B cell (primary cell): ENCODE measurements around the gene HSPB7. TPM values are rescaled to one million over a fixed set of nuclear protein-coding genes. Genes with fewer than 3 reads are reported as not detected.
"Not testable (repeated sequence)": the region's sequence is repeated elsewhere in the genome, so short reads cannot be mapped to it uniquely, and the experiment has no call there.

Source experiments
- ATAC-seq: fragments of 200-7000 bp; cut with Tn5 transposase; one replicate; pipeline ENCODE4 v1.10.0; 2021; ENCODE audit warnings: low read depth, mild to moderate bottlenecking, moderate number of reproducible peaks, moderate library complexity
- CTCF ChIA-PET: fragments of 350-600 bp; sonication (Branson Sonifier 250); formaldehyde crosslinking; loops from one replicate; lab custom pipeline; 2021; ENCODE audit warnings: antibody characterized with exemption, inconsistent platforms; lab: Charles Lee
- POLR2A ChIA-PET: fragments of 350-600 bp; sonication (Branson Sonifier 250); formaldehyde crosslinking; loops from one replicate; lab custom pipeline; 2021; ENCODE audit warnings: antibody characterized with exemption; lab: Charles Lee
- DNase-seq: peaks from one replicate; pipeline ENCODE4 v3.0.0; 2013
- H2AFZ ChIP-seq: 2 replicates; pipeline ENCODE4 v1.6.1; 2012; ENCODE audit warnings: mild to moderate bottlenecking, low read depth, low read length; ENCODE audit not compliant: insufficient read depth, poor library complexity, severe bottlenecking
- H3K27ac ChIP-seq, 2 donors: 1 replicate in 1 of 2; 2 replicates in 1 of 2; pipeline ENCODE4 v1.5.1; 2012 to 2013; ENCODE audit warnings: low read length in 2 of 2, mild to moderate bottlenecking in 2 of 2, moderate library complexity in 1 of 2
- H3K27me3 ChIP-seq, 4 experiments: fragments of 200-600 bp in 1 of 4; sonication (generic) in 1 of 4; replicated peaks in 1 of 4; 1 replicate in 2 of 4; 2 replicates in 2 of 4; pipeline versions ENCODE4 v1.6.1 to v1.7.0; 2013 to 2016; ENCODE audit warnings: low read length in 3 of 4, mild to moderate bottlenecking in 2 of 4, mixed read lengths in 1 of 4, moderate library complexity in 1 of 4; ENCODE audit not compliant: insufficient read depth in 4 of 4, control insufficient read depth in 3 of 4; ENCODE audit errors: control extremely low read depth in 1 of 4
- H3K36me3 ChIP-seq, 2 experiments: replicated peaks in 1 of 2; 1 replicate in 1 of 2; 2 replicates in 1 of 2; pipeline versions ENCODE4 v1.6.1 to v1.7.1; 2013; ENCODE audit warnings: low read length in 1 of 2; ENCODE audit not compliant: insufficient read depth in 2 of 2, control insufficient read depth in 1 of 2; ENCODE audit errors: control extremely low read depth in 1 of 2, extremely low read depth in 1 of 2
- H3K4me1 ChIP-seq, 2 donors: fragments of 200-600 bp in 1 of 2; sonication (generic) in 1 of 2; 1 replicate in 1 of 2; 2 replicates in 1 of 2; pipeline versions ENCODE4 v1.5.1 to v1.6.1; 2013 to 2017; ENCODE audit warnings: low read length in 2 of 2; ENCODE audit not compliant: control insufficient read depth in 2 of 2, insufficient read depth in 2 of 2
- H3K4me2 ChIP-seq: replicated peaks from 2 replicates; pipeline ENCODE3; 2012; ENCODE audit warnings: mild to moderate bottlenecking, low read depth, low read length; ENCODE audit not compliant: poor library complexity, severe bottlenecking
- H3K4me3 ChIP-seq, 5 experiments: fragments of 200-600 bp in 1 of 5; sonication (generic) in 1 of 5; 1 replicate in 3 of 5; 2 replicates in 2 of 5; pipeline versions ENCODE4 v1.5.1 to v1.7.0; 2011 to 2016; ENCODE audit warnings: low read length in 4 of 5, mild to moderate bottlenecking in 4 of 5, low read depth in 2 of 5, control low read depth in 1 of 5, moderate library complexity in 1 of 5; ENCODE audit not compliant: insufficient read depth in 1 of 5; ENCODE audit errors: control extremely low read depth in 1 of 5, extremely low read depth in 1 of 5
- H3K79me2 ChIP-seq: fragments of 200-600 bp; sonication (generic); one replicate; pipeline ENCODE4 v1.6.0; 2016; ENCODE audit warnings: low read length; ENCODE audit not compliant: control insufficient read depth, insufficient read depth
- H3K9ac ChIP-seq: fragments of 200-600 bp; sonication (generic); 2 replicates; pipeline ENCODE4 v1.6.1; 2017; ENCODE audit warnings: mild to moderate bottlenecking, low read length, moderate library complexity
- H3K9me3 ChIP-seq, 3 donors: one replicate each; pipeline versions ENCODE4 v1.6.1 to v1.7.1; 2013; ENCODE audit warnings: low read length in 2 of 3; ENCODE audit not compliant: control insufficient read depth in 2 of 3, insufficient read depth in 1 of 3; ENCODE audit errors: control extremely low read depth in 1 of 3
- H4K20me1 ChIP-seq: 2 replicates; pipeline ENCODE4 v1.6.0; 2012; ENCODE audit warnings: mild to moderate bottlenecking, low read length; ENCODE audit not compliant: insufficient read depth, control insufficient read depth, poor library complexity, severe bottlenecking
- H3K27ac Mint-ChIP-seq: one replicate; pipeline ENCODE4 v1.8.0; 2021; ENCODE audit warnings: mixed read lengths
- H3K27me3 Mint-ChIP-seq: one replicate; pipeline ENCODE4 v1.8.0; 2021; ENCODE audit warnings: mixed read lengths
- H3K4me1 Mint-ChIP-seq: one replicate; pipeline ENCODE4 v1.8.0; 2021; ENCODE audit warnings: mixed read lengths
- H3K4me3 Mint-ChIP-seq: one replicate; pipeline ENCODE4 v1.8.0; 2021; ENCODE audit warnings: mixed read lengths
- H3K9me3 Mint-ChIP-seq: one replicate; pipeline ENCODE4 v1.8.0; 2022; ENCODE audit warnings: mixed read lengths; ENCODE audit not compliant: insufficient read depth
- EZH2 ChIP-seq: IDR thresholded peaks from 2 replicates; pipeline ENCODE4 v1.6.1; 2012; ENCODE audit warnings: borderline replicate concordance, low read depth, mild to moderate bottlenecking, moderate library complexity, low read length; ENCODE audit not compliant: insufficient read depth, poor library complexity, severe bottlenecking
- WGBS: methylation state at CpG from one replicate; pipeline ENCODE4 v1.1.5; 2013; ENCODE audit warnings: missing lambda C conversion rate; ENCODE audit not compliant: insufficient coverage; 5-methylcytosine and 5-hydroxymethylcytosine counted together
- intact Hi-C: fragments of 100-400 bp; cut with micrococcal nuclease; formaldehyde crosslinking; loops from one replicate; pipeline ENCODE4 v1.10.0; 2022
- polyA plus RNA-seq: library from polyadenylated mRNA; depleted of rRNA; stranded (reverse); fragments of >200 nt; gene quantifications from 2 replicates; pipeline ENCODE4 v1.2.3, GENCODE V29; 2012
- total RNA-seq, 2 donors: library from RNA; stranded (reverse); fragments of 120-200 nt in 1 of 2; gene quantifications; 1 replicate in 1 of 2; 2 replicates in 1 of 2; pipeline versions ENCODE4 v1.2.3 to v1.2.4, GENCODE V29; 2013 to 2022
- TF ChIP-seq, protein P1 (sequence below): fragments of 200-600 bp; IDR thresholded peaks from one replicate; pipeline ENCODE4 v1.8.0; 2022; ENCODE audit warnings: antibody characterized with exemption, mild to moderate bottlenecking

HSPB7 gene
- total and polyA plus RNA-seq, 2 donors (not counting 1 experiment from before 2014, with no cell fraction given) = not detected

DNA sequence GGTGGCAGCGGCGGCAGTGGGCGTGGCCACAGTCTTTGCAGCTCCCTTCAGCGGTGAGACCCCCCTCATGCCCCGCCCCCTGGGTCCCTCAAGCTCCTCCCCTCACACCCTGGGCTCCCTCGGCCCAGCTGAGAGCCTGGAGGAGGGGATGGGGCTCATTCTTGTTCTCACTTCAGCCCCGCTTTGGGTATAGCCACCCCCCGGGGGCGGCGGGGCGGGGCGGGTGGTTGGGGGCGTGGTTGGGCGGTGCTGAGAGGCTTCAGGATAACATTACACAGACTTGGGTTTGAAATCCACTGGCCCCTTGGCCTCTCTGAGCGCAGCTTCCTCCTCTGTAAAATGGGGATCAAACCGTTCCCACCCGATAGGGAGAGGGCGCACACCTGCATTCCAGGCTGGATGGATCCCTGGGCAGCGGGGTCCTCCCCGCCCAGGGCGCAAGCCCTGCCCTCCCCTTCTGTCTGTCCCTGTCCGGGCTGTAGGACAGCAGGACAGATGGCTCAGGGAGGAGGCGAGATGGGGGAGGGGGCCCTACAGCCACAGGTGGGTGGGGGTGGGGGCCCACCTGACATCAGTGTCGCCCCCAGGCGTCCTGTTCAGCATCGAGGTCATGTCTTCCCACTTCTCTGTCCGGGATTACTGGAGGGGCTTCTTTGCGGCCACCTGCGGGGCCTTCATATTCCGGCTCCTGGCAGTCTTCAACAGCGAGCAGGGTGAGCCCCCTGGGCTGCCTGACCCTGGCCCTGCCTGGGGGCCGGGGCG lies 9.1 kb upstream of the HSPB7 start:
- Mint-ChIP-seq H3K9me3 (no peaks in the 10 kb centered on the region), H3K4me3 (peak overlapping the region; percentile 55), H3K27me3 (peaks cover 27% of the 10 kb centered on the region), H3K4me1 (peaks cover 4% of the 10 kb centered on the region), H3K27ac (no peak overlapping the region)
- H3K36me3 ChIP-seq = no peaks in the 10 kb centered on the region
- H4K20me1 ChIP-seq = no peaks in the 10 kb centered on the region
- H3K79me2 ChIP-seq = no peaks in the 10 kb centered on the region
- CTCF ChIA-PET = interaction anchor here (0.6 kb wide), 1 partner anchor 216 kb away, joined by 5 read pairs; no protein-coding TSS in a partner anchor
- DNase-seq (peak; percentile 57), ATAC-seq (peak; percentile 67)
- POLR2A ChIA-PET = no interaction called here
- H3K9ac ChIP-seq = peak overlapping the region; percentile 16
- intact Hi-C loops = no loop called here
- peak overlapping the region in 3 of 5 experiments; percentile 17 to 36 (median 27) for H3K4me3 ChIP-seq
- peak overlapping the region; percentile 47 for H2AFZ ChIP-seq
- H3K4me2 ChIP-seq = peak overlapping the region; percentile 61
- 14% methylated on average over 24 of the region's 33 CpGs for WGBS
- no peak overlapping the region for H3K27ac ChIP-seq
- peaks cover 6 to 11% of the 10 kb centered on the region in 2 donors for H3K4me1 ChIP-seq
- H3K9me3 ChIP-seq = no peaks in the 10 kb centered on the region
- peaks cover 0 to 30% (median 6%) of the 10 kb centered on the region in 4 experiments for H3K27me3 ChIP-seq
- no peak for TF ChIP-seq EZH2
- TF ChIP-seq, protein P1, sequence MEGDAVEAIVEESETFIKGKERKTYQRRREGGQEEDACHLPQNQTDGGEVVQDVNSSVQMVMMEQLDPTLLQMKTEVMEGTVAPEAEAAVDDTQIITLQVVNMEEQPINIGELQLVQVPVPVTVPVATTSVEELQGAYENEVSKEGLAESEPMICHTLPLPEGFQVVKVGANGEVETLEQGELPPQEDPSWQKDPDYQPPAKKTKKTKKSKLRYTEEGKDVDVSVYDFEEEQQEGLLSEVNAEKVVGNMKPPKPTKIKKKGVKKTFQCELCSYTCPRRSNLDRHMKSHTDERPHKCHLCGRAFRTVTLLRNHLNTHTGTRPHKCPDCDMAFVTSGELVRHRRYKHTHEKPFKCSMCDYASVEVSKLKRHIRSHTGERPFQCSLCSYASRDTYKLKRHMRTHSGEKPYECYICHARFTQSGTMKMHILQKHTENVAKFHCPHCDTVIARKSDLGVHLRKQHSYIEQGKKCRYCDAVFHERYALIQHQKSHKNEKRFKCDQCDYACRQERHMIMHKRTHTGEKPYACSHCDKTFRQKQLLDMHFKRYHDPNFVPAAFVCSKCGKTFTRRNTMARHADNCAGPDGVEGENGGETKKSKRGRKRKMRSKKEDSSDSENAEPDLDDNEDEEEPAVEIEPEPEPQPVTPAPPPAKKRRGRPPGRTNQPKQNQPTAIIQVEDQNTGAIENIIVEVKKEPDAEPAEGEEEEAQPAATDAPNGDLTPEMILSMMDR = no peak

- DNase-seq, H3K79me2 ChIP-seq, H3K4me3 Mint-ChIP-seq, H3K9me3 ChIP-seq, H3K9me3 Mint-ChIP-seq, H3K27ac Mint-ChIP-seq, H3K9ac ChIP-seq, H3K36me3 ChIP-seq, H3K4me1 Mint-ChIP-seq, H3K27ac ChIP-seq, POLR2A ChIA-PET, intact Hi-C loops, H4K20me1 ChIP-seq: not testable (repeated sequence)
- peak overlapping the region in 1 of 5 experiments; percentile 27 for H3K4me3 ChIP-seq
- peak overlapping the region; percentile 47 for H2AFZ ChIP-seq
- peak overlapping the region; percentile 61 for H3K4me2 ChIP-seq
- 25% methylated on average over 2 of the region's 10 CpGs for WGBS
- peaks cover 0 to 30% (median 6%) of the 10 kb centered on the region in 4 experiments for H3K27me3 ChIP-seq
- ATAC-seq = peak; percentile 10
- H3K4me1 ChIP-seq = peaks cover 6 to 11% of the 10 kb centered on the region in 2 donors
- H3K27me3 Mint-ChIP-seq = peaks cover 29% of the 10 kb centered on the region
- CTCF ChIA-PET = interaction anchor here (0.6 to 0.8 kb wide), 2 partner anchors 27 to 215 kb away, joined by 3 to 5 read pairs; no protein-coding TSS in a partner anchor
These were observed 8.5 kb upstream of the HSPB7 start for GRCh38 chr1:16026302-16026701.
